Measurements from ENCODE around the gene FYCO1.

The FYCO1 gene

DNA sequence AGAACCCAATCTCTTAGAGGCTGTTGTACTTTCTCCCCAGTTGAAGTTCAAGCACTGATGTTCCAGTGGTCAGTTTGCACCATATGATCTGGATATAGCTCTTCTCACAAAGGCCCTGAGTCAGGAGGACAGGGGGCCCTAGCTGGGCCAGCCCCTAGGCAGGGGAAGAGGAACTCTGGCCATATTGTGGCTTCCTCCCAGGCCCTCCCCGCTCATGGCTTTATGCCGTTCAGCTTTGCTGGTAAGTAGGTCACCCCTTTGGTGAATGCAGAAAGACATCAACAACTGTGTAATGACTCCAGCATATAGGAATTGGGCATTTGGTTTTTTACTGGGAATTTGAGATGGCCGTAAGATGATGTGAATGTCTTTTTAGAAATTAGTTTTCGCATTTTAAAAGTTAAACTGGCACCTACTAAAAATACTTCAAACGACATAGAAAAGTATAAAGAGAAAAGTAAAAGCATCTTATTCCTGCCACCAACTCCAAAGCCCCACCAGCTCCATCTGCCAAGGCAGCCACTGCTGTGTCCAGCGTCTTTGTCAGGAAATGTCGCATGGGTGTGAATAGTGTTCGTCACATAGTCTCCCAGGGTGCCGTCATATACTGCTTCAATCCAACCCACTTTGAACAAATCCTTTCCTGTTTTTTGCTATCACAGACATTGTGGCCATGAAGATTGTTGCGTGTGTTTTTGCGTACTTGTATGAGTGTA lies 84.0 kb downstream of the FYCO1 start:
- DNase-seq = peak; percentile 7

DNA sequence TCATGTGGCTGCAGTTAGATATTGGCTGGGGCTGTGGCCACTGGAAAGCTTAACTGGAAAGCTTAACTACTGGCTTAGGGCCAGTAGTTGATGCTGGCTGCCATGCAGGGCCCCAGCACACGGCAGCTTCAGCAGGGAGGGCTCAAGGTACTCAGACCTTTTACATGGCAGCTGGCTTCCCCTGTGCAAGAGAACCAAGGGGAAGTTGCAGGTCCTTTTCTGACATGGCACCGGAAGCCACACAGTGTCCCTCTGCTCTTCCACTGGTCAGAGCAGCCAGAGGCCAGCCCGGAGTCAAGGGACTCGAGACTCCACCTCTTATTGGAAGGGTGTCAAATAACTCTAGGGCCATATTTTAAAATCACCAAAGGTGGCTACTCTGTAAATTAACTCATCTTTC lies 84.7 kb downstream of the FYCO1 start:
- no peak for DNase-seq

- no peak for DNase-seq
Observed at GRCh38 chr3:45909542-45909941, 86.1 kb downstream of the FYCO1 start.

- no peak for DNase-seq
Observed at GRCh38 chr3:45908761-45909160, 86.9 kb downstream of the FYCO1 start.

GRCh38 chr3:45907769-45908705 lies 87.6 kb downstream of the FYCO1 start:
- DNase-seq = peak; percentile 43

GRCh38 chr3:45906681-45907407 lies 88.8 kb downstream of the FYCO1 start:
- no peak for DNase-seq

GRCh38 chr3:45905755-45906154 lies 89.9 kb downstream of the FYCO1 start:
- no peak for DNase-seq

DNA sequence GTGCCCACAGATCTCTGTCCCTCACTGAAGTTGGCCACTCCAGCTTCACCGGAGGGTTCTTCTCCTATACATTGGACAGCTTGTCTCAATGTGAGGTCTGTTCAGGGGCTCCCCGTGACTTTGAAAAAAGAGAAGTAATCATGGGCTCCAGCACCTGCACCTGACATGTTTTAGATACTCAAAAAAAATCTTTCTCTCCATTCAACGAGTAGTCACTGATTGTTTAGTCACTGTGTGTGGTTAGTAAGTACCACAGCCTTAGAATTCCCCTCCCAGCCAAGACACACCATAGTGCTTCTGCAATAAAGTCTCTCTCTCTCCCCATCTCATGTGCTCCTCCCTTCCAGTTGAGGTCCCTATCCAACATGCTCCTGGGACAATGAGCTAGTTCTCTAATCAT lies 90.7 kb downstream of the FYCO1 start:
- no peak for DNase-seq

GRCh38 chr3:45896956-45897355 lies 98.7 kb downstream of the FYCO1 start:
- no peak for DNase-seq

DNA sequence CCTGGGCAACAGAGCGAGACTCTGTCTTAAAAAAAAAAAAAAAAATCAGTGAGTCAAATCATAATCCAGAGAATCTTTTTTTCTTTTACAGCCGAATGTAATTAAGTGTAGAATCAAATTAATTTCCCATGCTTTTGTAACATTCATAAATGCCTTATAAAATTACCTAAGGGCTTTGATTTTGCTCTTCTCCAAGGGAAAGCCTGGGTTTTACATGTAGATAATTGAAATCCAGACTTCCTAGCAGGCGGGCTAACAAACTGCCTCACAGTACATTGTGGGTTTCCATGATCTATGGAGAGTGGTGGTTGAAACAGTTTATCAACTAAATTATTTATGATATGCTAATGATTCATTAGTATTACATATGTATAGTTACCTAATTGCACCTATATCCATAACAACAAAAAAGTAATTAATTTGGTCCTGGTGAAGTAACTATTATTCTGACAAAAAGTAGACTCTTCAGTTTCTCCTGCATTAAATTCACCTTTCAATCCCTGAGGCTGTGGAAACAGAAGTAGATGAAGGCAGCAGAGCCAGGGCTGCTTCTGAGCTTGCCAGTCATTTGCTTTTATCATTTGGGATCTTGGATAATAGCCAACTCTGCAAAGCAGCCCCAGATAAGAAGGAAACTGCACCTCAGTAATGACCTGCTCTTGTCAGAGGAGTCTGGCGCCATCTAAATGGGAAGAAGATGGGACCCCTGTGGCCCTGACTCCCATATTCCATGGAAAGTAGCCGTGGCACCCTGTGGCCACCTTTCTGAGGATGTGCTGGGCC lies 99.7 kb downstream of the FYCO1 start:
- no peak for DNase-seq

DNA sequence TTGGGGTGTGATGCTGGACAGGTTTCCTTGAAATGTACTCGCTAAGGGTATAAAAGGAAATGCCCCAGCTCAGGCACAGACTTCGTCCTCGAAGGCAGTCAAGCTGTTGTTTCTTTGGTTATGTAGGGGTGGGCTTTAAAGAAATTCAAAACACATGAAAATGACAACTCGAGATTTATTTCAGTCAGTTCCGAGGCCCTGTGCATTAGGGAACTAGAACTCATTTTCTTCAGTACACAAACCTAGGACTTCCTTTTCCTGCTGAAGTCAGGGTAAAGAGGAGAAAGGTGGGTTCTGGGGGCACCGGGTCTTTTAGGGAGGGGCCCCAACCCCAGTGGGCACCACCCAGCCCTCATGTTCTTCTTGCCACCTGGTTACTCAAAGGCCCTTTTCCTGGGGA lies 101.6 kb downstream of the FYCO1 start:
- DNase-seq = no peak

DNA sequence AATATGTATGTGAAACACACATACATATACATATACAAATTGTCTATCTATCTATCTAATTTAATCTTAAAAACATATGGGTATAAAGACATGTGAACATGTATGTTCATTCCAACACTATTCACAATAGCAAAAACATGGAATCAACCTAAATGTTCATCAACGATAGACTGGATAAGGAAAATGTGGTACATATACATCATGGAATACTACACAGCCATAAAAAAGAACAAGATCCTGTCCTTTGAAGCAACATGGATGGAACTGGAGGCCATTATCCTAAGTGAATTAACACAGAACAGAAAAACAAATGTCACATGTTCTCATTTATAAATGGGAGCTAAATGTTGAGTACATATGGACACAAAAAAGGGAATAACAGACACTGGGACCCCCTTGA lies 103.5 kb downstream of the FYCO1 start:
- DNase-seq = no peak

- DNase-seq = peak; percentile 13
Observed at GRCh38 chr3:45890405-45890804, 105.2 kb downstream of the FYCO1 start.

- DNase-seq = no peak
Observed at GRCh38 chr3:45889337-45889736, 106.3 kb downstream of the FYCO1 start.

- DNase-seq = no peak
Observed at GRCh38 chr3:45887759-45888511, 107.7 kb downstream of the FYCO1 start.

DNA sequence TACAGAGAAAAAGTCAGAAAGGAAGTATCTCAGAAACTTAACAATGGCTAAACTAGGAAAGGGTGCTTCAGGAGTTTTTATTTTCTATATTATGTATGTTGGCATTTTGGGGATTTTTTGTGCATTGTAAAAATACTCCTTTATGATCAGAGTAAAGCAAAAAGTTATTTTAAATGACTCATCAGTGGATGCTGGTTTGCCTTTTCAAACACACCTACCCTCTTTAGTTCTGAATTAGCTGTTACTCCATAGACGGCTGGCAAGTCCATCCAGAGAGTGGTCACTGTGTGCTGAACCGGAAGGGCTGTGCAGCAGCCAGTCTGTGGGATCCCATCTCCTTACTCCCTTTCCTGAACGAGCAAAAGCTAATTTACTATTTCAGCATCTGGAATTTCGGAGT lies 108.3 kb downstream of the FYCO1 start:
- DNase-seq = no peak

DNA sequence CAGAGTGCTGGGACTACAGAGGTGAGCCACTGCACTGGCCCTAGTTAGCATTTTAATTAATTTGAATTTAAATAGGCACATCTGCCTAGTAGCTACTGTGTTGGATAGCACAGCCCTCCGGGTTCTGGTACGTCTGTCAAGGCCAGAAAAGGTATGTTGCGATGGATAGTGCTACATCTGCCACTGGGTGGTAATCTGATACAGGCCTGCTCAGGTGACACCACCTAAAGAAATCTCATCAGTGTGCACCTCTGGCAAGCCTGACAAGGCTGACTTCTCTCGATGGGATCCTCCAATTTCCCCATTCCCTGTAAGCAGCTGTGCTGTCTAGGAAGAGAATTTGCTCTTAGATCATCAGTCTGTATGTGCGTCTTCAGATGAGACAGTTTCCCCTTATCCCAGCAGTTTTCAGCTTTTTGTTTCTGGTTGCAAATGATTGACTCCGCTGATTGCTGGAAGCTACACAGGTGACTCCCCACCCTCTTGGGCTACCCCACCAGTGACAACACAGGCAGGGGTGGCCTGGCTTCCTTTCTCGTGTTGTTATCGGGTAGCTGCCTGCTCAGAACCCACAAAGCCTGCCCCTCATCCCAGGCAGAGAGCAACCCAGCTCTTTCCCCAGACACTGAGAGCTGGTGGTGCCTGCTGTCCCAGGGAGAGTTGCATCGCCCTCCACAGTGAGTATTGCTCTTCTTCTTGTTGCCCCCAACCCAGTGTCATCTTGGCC lies 109.5 kb downstream of the FYCO1 start, which contains the start of gene CCR9:
TSS of gene CCR9 (plus strand) at position 565 of the 727 bp plus-strand sequence. CDS start 8,391 bp downstream, outside the sequence.
- peak; percentile 28 for DNase-seq

GRCh38 chr3:45884368-45885201 lies 111.0 kb downstream of the FYCO1 start:
- no peak for DNase-seq

DNA sequence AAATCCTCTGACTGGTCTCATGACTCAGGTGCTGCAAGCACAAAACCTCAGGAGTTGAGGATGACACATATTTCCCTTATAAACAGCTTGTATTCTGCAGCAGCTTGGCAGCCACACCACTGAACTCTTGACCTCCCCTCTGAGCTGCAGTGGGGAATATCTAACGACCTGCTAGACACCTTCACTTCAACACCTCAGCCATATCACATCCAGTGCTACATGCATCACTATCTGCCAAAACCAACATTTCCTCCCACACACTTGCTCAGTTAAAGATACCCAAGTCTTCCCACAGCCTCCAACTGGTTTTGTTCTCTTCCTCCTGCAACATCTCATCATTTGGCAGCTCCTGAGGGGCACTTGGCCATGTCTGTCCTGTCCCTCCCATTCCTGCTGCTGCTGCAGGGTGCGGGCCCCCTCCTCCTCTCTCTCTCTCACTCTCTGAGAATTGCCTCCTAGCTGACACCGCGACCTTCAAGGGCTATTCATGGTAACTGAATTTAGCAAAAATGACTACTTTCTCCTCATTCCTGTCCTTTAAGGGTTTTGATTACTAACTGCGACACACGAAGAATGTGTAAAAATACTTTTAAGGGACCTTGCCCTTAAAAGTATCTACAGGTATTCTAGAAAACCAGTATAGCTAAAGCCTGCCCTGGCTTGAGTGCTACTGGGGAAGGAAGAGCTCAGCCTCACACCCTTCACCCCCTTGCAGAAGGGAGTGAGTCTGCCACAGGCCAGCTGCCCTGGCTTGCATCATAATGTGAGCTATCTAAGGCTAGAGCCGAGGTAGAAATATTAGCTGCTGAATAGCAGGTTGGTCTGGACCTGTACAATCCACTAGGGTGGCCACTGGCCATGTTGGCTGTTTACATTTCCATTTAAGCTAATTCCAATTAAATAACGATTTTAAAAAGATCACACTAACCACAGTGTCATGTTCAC lies 114.3 kb downstream of the FYCO1 start:
- peak; percentile 49 for DNase-seq
